ENCODE results near the gene CAMSAP3. TPM values are rescaled to one million over a fixed set of nuclear protein-coding genes. Genes with fewer than 3 reads are reported as not detected.

Gene CAMSAP3
- total RNA-seq, 1 experiment from 2014 or later: 16.6 TPM

DNA sequence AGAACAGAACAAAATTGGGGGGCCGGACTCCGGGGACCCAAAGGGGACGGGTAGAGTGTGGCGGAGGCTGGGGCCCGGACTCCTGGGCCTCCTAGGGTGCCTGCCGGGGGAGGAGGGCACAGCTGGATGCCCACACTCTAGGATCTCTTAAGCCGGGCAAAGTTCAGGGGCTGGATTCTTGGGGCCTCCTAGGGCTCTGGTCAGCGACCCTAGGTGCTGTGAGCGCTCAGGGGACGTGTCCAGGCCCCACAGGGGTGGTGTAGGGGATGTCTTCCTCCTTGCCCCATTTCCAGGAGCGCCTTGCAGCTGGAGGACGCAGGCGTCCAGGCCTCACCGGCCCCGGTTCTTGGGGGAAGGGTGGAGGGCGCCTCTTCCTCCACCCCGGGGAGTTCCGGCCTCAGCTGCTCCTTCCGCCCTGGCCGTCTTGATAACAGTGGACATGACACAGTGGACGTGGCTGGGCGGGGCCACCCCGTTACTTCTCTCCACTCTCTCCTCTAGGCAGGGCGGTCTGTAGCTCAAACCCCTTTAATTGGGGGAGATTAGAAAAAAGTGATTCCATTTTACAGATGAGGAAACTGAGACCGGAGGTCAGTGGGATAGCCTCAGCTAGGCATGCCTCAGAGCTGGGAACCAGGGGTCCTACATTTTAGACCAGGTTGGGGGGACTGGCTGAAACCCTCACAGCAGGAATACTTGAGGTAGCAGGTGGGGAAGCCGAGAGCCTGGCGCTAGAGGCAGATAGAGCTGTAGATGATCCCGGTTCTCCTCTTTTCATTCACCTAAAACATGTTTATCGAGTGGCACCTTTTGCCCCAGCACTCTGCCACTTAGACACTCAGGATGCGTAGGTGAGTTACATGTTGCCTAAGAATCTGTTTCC lies 42.0 kb downstream of the CAMSAP3 start:
- POLR2A ChIA-PET (ENCODE audit: unreplicated experiment): no interaction called here

DNA sequence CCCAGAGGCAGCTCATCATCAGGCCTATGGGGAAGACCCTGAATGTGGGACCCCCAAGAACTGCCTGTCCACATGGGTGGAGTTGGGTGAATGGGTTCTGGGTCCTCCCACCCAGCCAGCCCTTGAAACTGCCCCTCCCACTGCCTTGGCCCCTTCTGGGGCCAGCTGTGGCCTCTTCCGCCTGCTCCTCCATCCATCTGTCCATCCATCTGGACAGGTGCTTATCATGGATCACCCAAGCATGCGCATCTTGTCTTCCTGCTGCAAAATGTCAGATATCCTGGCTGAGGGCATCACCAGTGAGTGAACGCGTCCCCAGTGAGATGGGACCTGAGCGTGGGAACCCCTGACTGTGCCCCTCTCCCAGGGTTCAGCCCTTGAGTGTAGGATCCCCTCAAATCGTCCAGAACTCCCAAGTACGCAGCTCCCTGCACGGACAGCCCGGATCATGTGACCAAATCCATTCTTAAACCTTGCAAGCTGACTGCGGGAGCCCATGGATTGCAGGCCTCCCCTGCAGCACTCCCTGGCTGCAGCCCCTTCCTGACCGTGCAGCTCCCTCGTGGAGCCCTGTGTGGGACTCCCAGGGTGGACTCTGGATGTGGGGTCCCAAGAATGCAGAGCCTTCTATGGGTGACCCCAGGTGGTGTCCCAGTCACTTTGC lies 43.3 kb downstream of the CAMSAP3 start:
- H3K4me2 ChIP-seq (ENCODE audit: low read length): no peak overlapping the region
- ATAC-seq (no peak), DNase-seq (no peak)
- H2AFZ ChIP-seq (ENCODE audit: low read length): no peak overlapping the region
- peaks cover 3% of the 10 kb centered on the region; the same call in 1 of the 2 replicates for H3K4me1 ChIP-seq (ENCODE audit: insufficient read depth, low read length)
- H4K20me1 ChIP-seq (ENCODE audit: low read length): no peaks in the 10 kb centered on the region
- H3K27ac ChIP-seq (ENCODE audit: low read length): no peak overlapping the region
- H3K79me2 ChIP-seq (ENCODE audit: low read length): peaks cover 23% of the 10 kb centered on the region
- POLR2A ChIA-PET (ENCODE audit: unreplicated experiment): no interaction called here
- CTCF ChIA-PET: no interaction called here
- no peaks in the 10 kb centered on the region for H3K9me2 ChIP-seq (replicated peaks; ENCODE audit: low read length)
- no peaks in the 10 kb centered on the region for H3K27me3 ChIP-seq (ENCODE audit: low read length)
- H3K4me3 ChIP-seq (ENCODE audit: low read length): no peak overlapping the region
- intact Hi-C loops (cut with micrococcal nuclease): no loop called here
- no peaks in the 10 kb centered on the region for H3K36me3 ChIP-seq (ENCODE audit: low read depth, low read length)
- no peaks in the 10 kb centered on the region for H3K9me3 ChIP-seq (ENCODE audit: low read length)
- no peak overlapping the region for H3K9ac ChIP-seq (ENCODE audit: low read length)
- no TSS peak for BruUV-seq (replicated peaks)
- TF ChIP-seq EZH2phosphoT487 (IDR thresholded peaks at IDR 0.05; ENCODE audit: borderline replicate concordance, low read length) (no peak), EZH2 (IDR thresholded peaks at IDR 0.05; ENCODE audit: low read length, unreplicated experiment) (no peak)
- TF ChIP-seq, protein P1, sequence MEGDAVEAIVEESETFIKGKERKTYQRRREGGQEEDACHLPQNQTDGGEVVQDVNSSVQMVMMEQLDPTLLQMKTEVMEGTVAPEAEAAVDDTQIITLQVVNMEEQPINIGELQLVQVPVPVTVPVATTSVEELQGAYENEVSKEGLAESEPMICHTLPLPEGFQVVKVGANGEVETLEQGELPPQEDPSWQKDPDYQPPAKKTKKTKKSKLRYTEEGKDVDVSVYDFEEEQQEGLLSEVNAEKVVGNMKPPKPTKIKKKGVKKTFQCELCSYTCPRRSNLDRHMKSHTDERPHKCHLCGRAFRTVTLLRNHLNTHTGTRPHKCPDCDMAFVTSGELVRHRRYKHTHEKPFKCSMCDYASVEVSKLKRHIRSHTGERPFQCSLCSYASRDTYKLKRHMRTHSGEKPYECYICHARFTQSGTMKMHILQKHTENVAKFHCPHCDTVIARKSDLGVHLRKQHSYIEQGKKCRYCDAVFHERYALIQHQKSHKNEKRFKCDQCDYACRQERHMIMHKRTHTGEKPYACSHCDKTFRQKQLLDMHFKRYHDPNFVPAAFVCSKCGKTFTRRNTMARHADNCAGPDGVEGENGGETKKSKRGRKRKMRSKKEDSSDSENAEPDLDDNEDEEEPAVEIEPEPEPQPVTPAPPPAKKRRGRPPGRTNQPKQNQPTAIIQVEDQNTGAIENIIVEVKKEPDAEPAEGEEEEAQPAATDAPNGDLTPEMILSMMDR (conservative IDR thresholded peaks at IDR 0.05; ENCODE audit: low read depth, low read length): no peak
- no peaks in the 10 kb centered on the region for H3F3A ChIP-seq (ENCODE audit: low read length, unreplicated experiment)

More for the DNA sequence above, 42.0 kb downstream of the CAMSAP3 start:
- Histone ChIP-seq H3K9me2 (replicated peaks; ENCODE audit: low read length) (no peaks in the 10 kb centered on the region), H2AFZ (ENCODE audit: low read length) (peak overlapping the region; percentile 58), H3F3A (ENCODE audit: low read length, unreplicated experiment) (no peaks in the 10 kb centered on the region), H3K36me3 (ENCODE audit: low read depth, low read length) (no peaks in the 10 kb centered on the region), H3K9me3 (ENCODE audit: low read length) (no peaks in the 10 kb centered on the region), H3K9ac (ENCODE audit: low read length) (peak overlapping the region; percentile 90), H3K27ac (ENCODE audit: low read length) (peak overlapping the region; percentile 28), H3K4me3 (ENCODE audit: low read length) (peak overlapping the region; percentile 88), H3K4me2 (ENCODE audit: low read length) (peak overlapping the region; percentile 91), H3K79me2 (ENCODE audit: low read length) (peaks cover 23% of the 10 kb centered on the region), H3K27me3 (ENCODE audit: low read length) (no peaks in the 10 kb centered on the region), H4K20me1 (ENCODE audit: low read length) (no peaks in the 10 kb centered on the region), H3K4me1 (ENCODE audit: insufficient read depth, low read length) (peaks cover 3% of the 10 kb centered on the region; the same call in 1 of the 2 replicates)
- peak; percentile 63 for ATAC-seq
- TF ChIP-seq, protein P1 (conservative IDR thresholded peaks at IDR 0.05; ENCODE audit: low read depth, low read length): no peak
- TF ChIP-seq EZH2phosphoT487 (IDR thresholded peaks at IDR 0.05; ENCODE audit: borderline replicate concordance, low read length) (no peak), EZH2 (IDR thresholded peaks at IDR 0.05; ENCODE audit: low read length, unreplicated experiment) (no peak)
- intact Hi-C loops (cut with micrococcal nuclease): no loop called here
- TSS peak; percentile 67 for BruUV-seq (replicated peaks)
- CTCF ChIA-PET: interaction anchor here (0.7 to 1.4 kb wide), 3 partner anchors 43 to 131 kb away, joined by 3 to 6 read pairs (median 5); partner anchors contain the start of gene TRAPPC5
- peak; percentile 42 for DNase-seq
